NCI-H345 treated with DMSO at 0.1 percent for 48 hours (cell line): ENCODE results near the gene EFEMP1.
"Not testable (repeated sequence)": the region's sequence is repeated elsewhere in the genome, so short reads cannot be mapped to it uniquely, and the experiment has no call there.

ENCODE experiments used
- DNase-seq: peaks from one replicate; lab custom pipeline; 2025; ENCODE audit not compliant: unreplicated experiment; lab: John Stamatoyannopoulos, UW

The EFEMP1 gene

GRCh38 chr2:55837073-55837472, 86.5 kb downstream of the EFEMP1 start:
- no peak for DNase-seq

- not testable (repeated sequence) for DNase-seq
These were observed 91.7 kb downstream of the EFEMP1 start for GRCh38 chr2:55831671-55832410.

- no peak for DNase-seq
These were observed 95.7 kb downstream of the EFEMP1 start for GRCh38 chr2:55827855-55828254.

- DNase-seq, result not testable (repeated sequence)
These were observed 96.2 kb downstream of the EFEMP1 start for GRCh38 chr2:55827428-55827827.

GRCh38 chr2:55826246-55826645, 97.3 kb downstream of the EFEMP1 start:
- DNase-seq, result no peak

GRCh38 chr2:55824551-55825096, 99.0 kb downstream of the EFEMP1 start:
- DNase-seq, result no peak
